IMR-90 (cell line): ENCODE measurements around the gene CD96. TPM values are rescaled to one million over a fixed set of nuclear protein-coding genes. Genes with fewer than 3 reads are reported as not detected.

Source experiments
- ATAC-seq: fragments of 200-7000 bp; cut with Tn5 transposase; 2 replicates; pipeline ENCODE4 v1.9.1; 2020; ENCODE audit warnings: low read depth, mild to moderate bottlenecking, moderate library complexity
- BruUV-seq: library from RNA; stranded (reverse); fragments of 400-500 nt; replicated peaks from 2 replicates; lab custom pipeline; 2021; lab: Mats Ljungman, UMichigan
- CTCF ChIA-PET: fragments of 300-600 bp; formaldehyde crosslinking; extraction: SDS; loops from one replicate; lab custom pipeline; 2021; ENCODE audit warnings: antibody characterized with exemption; lab: Yijun Ruan, JAX
- POLR2A ChIA-PET: fragments of 300-600 bp; sonication (Branson Sonifier 250); formaldehyde crosslinking; loops from one replicate; lab custom pipeline; 2022; ENCODE audit warnings: antibody characterized with exemption; ENCODE audit not compliant: unreplicated experiment; lab: Charles Lee
- DNase-seq: peaks from one replicate; pipeline ENCODE4 v3.0.0; 2013
- H2AFZ ChIP-seq: replicated peaks from 2 replicates; pipeline ENCODE3; 2013; ENCODE audit warnings: low read length, mild to moderate bottlenecking; ENCODE audit not compliant: poor library complexity
- H2AK5ac ChIP-seq: 2 replicates; pipeline ENCODE4 v1.6.1; 2013; ENCODE audit warnings: low read depth, low read length, inconsistent platforms
- H2AK9ac ChIP-seq: replicated peaks from 2 replicates; pipeline ENCODE3; 2013; ENCODE audit warnings: mild to moderate bottlenecking, low read depth, low read length, moderate library complexity; ENCODE audit not compliant: poor library complexity
- H2BK120ac ChIP-seq: 2 replicates; pipeline ENCODE4 v1.6.1; 2013; ENCODE audit warnings: low read depth, low read length, inconsistent platforms
- H2BK15ac ChIP-seq: 3 replicates; pipeline ENCODE4 v1.6.1; 2013; ENCODE audit warnings: low read depth, low read length, inconsistent platforms
- H2BK20ac ChIP-seq: 2 replicates; pipeline ENCODE4 v1.6.1; 2013; ENCODE audit warnings: low read depth, mild to moderate bottlenecking, inconsistent platforms, low read length, moderate library complexity
- H2BK5ac ChIP-seq: 2 replicates; pipeline ENCODE4 v1.6.1; 2013; ENCODE audit warnings: mild to moderate bottlenecking, low read depth, low read length, inconsistent platforms; ENCODE audit not compliant: poor library complexity, severe bottlenecking
- H3K14ac ChIP-seq: replicated peaks from 2 replicates; pipeline ENCODE4 v1.6.1; 2013; ENCODE audit warnings: low read depth, low read length, inconsistent platforms
- H3K18ac ChIP-seq: 2 replicates; pipeline ENCODE4 v1.6.1; 2013; ENCODE audit warnings: low read depth, low read length, control low read depth
- H3K23ac ChIP-seq: 2 replicates; pipeline ENCODE4 v1.6.1; 2013; ENCODE audit warnings: low read depth, low read length, inconsistent platforms
- H3K27ac ChIP-seq: 2 replicates; pipeline ENCODE4 v1.5.1; 2013; ENCODE audit warnings: mild to moderate bottlenecking, control low read depth, low read length; ENCODE audit not compliant: insufficient read depth
- H3K27me3 ChIP-seq: 2 replicates; pipeline ENCODE4 v1.6.1; 2013; ENCODE audit warnings: low read length; ENCODE audit not compliant: control insufficient read depth, insufficient read depth
- H3K36me3 ChIP-seq: 2 replicates; pipeline ENCODE4 v1.6.1; 2013; ENCODE audit warnings: low read length, mixed read lengths; ENCODE audit not compliant: control insufficient read depth, insufficient read depth
- H3K4ac ChIP-seq: 2 replicates; pipeline ENCODE4 v1.6.1; 2013; ENCODE audit warnings: low read depth, low read length, inconsistent platforms
- H3K4me1 ChIP-seq: 2 replicates; pipeline ENCODE4 v1.6.1; 2013; ENCODE audit warnings: low read length, mixed read lengths; ENCODE audit not compliant: control insufficient read depth, insufficient read depth
- H3K4me2 ChIP-seq: 2 replicates; pipeline ENCODE4 v1.6.1; 2013; ENCODE audit warnings: low read depth, mild to moderate bottlenecking, control low read depth, low read length, moderate library complexity
- H3K4me3 ChIP-seq: 2 replicates; pipeline ENCODE4 v1.5.1; 2013; ENCODE audit warnings: low read depth, mild to moderate bottlenecking, control low read depth, low read length, moderate library complexity; ENCODE audit not compliant: insufficient read depth
- H3K56ac ChIP-seq: 2 replicates; pipeline ENCODE4 v1.6.1; 2013; ENCODE audit warnings: low read length, inconsistent platforms; ENCODE audit not compliant: insufficient read depth; ENCODE audit errors: extremely low read depth
- H3K79me1 ChIP-seq, 2 experiments: 2 replicates each; pipeline ENCODE4 v1.6.1; 2013; ENCODE audit warnings: low read length in 2 of 2, inconsistent platforms in 1 of 2, low read depth in 1 of 2
- H3K9ac ChIP-seq: 2 replicates; pipeline ENCODE4 v1.6.1; 2013; ENCODE audit warnings: low read depth, low read length, control low read depth
- H3K9me1 ChIP-seq: 2 replicates; pipeline ENCODE4 v1.6.1; 2013; ENCODE audit warnings: low read length, inconsistent platforms; ENCODE audit not compliant: insufficient read depth
- H3K9me3 ChIP-seq: 2 replicates; pipeline ENCODE4 v1.6.1; 2013; ENCODE audit warnings: low read length; ENCODE audit not compliant: control insufficient read depth, insufficient read depth
- H4K20me1 ChIP-seq: 2 replicates; pipeline ENCODE4 v1.6.1; 2013; ENCODE audit warnings: low read length, inconsistent platforms; ENCODE audit not compliant: insufficient read depth
- H4K5ac ChIP-seq: 2 replicates; pipeline ENCODE4 v1.6.1; 2013; ENCODE audit warnings: mild to moderate bottlenecking, low read depth, low read length, control low read depth
- H4K8ac ChIP-seq, 2 experiments: 2 replicates each; pipeline ENCODE4 v1.6.1; 2013; ENCODE audit warnings: low read depth in 2 of 2, low read length in 2 of 2, control low read depth in 1 of 2, inconsistent platforms in 1 of 2
- H4K91ac ChIP-seq: 2 replicates; pipeline ENCODE4 v1.6.1; 2013; ENCODE audit warnings: low read depth, low read length, inconsistent platforms; ENCODE audit not compliant: insufficient read depth
- BHLHE40 ChIP-seq: fragments of 150-350 bp; IDR thresholded peaks from 2 replicates; pipeline ENCODE4 v1.6.1; 2016; ENCODE audit warnings: mild to moderate bottlenecking, low read depth, low read length
- CEBPB ChIP-seq: IDR thresholded peaks from 2 replicates; pipeline ENCODE4 v1.6.1; 2012; ENCODE audit warnings: low read depth, low read length, improper control_type of control experiment
- CHD1 ChIP-seq: IDR thresholded peaks from 2 replicates; pipeline ENCODE4 v1.6.1; 2012; ENCODE audit warnings: low read depth, low read length, improper control_type of control experiment
- FOS ChIP-seq: fragments of 150-350 bp; IDR thresholded peaks from 2 replicates; pipeline ENCODE4 v1.6.1; 2016; ENCODE audit warnings: low read depth, low read length
- MAFK ChIP-seq: IDR thresholded peaks from 2 replicates; pipeline ENCODE4 v1.6.1; 2012; ENCODE audit warnings: low read depth, low read length, improper control_type of control experiment
- MAZ ChIP-seq: IDR thresholded peaks from 2 replicates; pipeline ENCODE4 v1.6.1; 2012; ENCODE audit warnings: low read depth, mild to moderate bottlenecking, low read length, improper control_type of control experiment, moderate library complexity, borderline replicate concordance
- MXI1 ChIP-seq: IDR thresholded peaks from 2 replicates; pipeline ENCODE4 v1.6.1; 2012; ENCODE audit warnings: low read depth, mild to moderate bottlenecking, low read length, moderate library complexity, borderline replicate concordance
- NFE2L2 ChIP-seq: fragments of 150-350 bp; IDR thresholded peaks from 2 replicates; pipeline ENCODE4 v1.6.1; 2016; ENCODE audit warnings: low read depth, mild to moderate bottlenecking, low read length
- POLR2A ChIP-seq: IDR thresholded peaks from 2 replicates; pipeline ENCODE4 v1.6.1; 2012; ENCODE audit warnings: mild to moderate bottlenecking, low read depth, low read length
- RAD21 ChIP-seq: IDR thresholded peaks from 2 replicates; pipeline ENCODE4 v1.6.1; 2012; ENCODE audit warnings: low read length, improper control_type of control experiment
- RCOR1 ChIP-seq: IDR thresholded peaks from 2 replicates; pipeline ENCODE4 v1.6.1; 2012; ENCODE audit warnings: mild to moderate bottlenecking, low read length, improper control_type of control experiment; ENCODE audit not compliant: insufficient replicate concordance
- RFX5 ChIP-seq: IDR thresholded peaks from 2 replicates; pipeline ENCODE4 v1.8.0; 2012; ENCODE audit warnings: low read depth, mild to moderate bottlenecking, low read length, moderate library complexity
- SMC3 ChIP-seq: fragments of 150-350 bp; IDR thresholded peaks from 2 replicates; pipeline ENCODE4 v1.6.1; 2016; ENCODE audit warnings: low read depth, mild to moderate bottlenecking, antibody characterized with exemption, low read length, moderate library complexity
- WGBS, 2 experiments: methylation state at CpG; one replicate each; pipeline versions ENCODE4 v1.1.5 to v1.1.7; 2013; ENCODE audit warnings: missing lambda C conversion rate in 2 of 2; ENCODE audit not compliant: insufficient read length in 1 of 2; ENCODE audit errors: extremely low coverage in 2 of 2; 5-methylcytosine and 5-hydroxymethylcytosine counted together
- dilution Hi-C: fragments of 300-500 bp; cut with HindIII; formaldehyde crosslinking; loops from one replicate; pipeline ENCODE4 v1.14.3; 2018; ENCODE audit warnings: low sequenced_read_pairs; ENCODE audit not compliant: unreplicated experiment
- in situ Hi-C: fragments of 300-500 bp; cut with MboI; formaldehyde crosslinking; loops from 3 replicates; pipeline ENCODE4 v1.14.3; 2019; ENCODE audit warnings: low sequenced_read_pairs, inconsistent platforms, mixed read lengths
- intact Hi-C: fragments of 100-400 bp; cut with micrococcal nuclease; formaldehyde crosslinking; loops from 2 replicates; pipeline ENCODE4 v1.10.0; 2022
- polyA plus RNA-seq, 3 experiments: library from polyadenylated mRNA; depleted of rRNA; stranded (reverse); fragments of >200 nt; gene quantifications; 2 replicates each; pipeline ENCODE4 v1.2.3, GENCODE V29; 2012; ENCODE audit warnings: low replicate concordance in 1 of 3
- total RNA-seq: library from RNA; depleted of rRNA; stranded (reverse); fragments of >200 nt; gene quantifications from 2 replicates; pipeline ENCODE4 v1.2.3, GENCODE V29; 2012
- TF ChIP-seq, protein P1 (sequence below): fragments of 150-350 bp; IDR thresholded peaks from 2 replicates; pipeline ENCODE4 v1.6.1; 2017; ENCODE audit warnings: mild to moderate bottlenecking, antibody characterized with exemption, low read length, low read depth
- TF ChIP-seq, protein P2 (sequence below): conservative IDR thresholded peaks from 2 replicates; pipeline ENCODE4 v1.5.1; 2012; ENCODE audit warnings: mild to moderate bottlenecking, low read depth, low read length, improper control_type of control experiment
- TF ChIP-seq, protein P3 (sequence below): fragments of 150-350 bp; IDR thresholded peaks from 2 replicates; pipeline ENCODE4 v1.6.1; 2016; ENCODE audit warnings: low read depth, mild to moderate bottlenecking, low read length, moderate library complexity, borderline replicate concordance

Gene CD96
- total and polyA plus RNA-seq, 2 of the 4 experiments (the other 2 are of a cell fraction) = 0.05 to 0.18 TPM

DNA sequence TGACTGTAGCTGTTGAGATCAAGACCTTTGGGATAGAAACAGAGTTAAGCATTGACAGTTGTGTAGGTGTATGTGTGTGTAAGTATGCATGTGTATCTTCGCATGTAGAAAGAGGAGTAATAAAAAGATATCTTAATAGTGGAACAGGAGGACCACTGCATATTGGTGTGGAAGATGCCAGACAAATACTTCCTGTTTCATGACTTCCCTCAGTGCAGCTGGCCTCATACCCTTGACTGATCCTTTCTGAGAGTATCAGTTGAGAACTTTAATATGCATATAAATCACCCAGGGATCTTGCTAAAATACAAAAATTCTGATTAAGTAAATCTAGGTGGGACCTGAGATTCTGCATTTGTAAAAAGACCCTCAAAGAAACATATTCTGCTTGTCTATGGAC, 61.7 kb downstream of the CD96 start:
- peaks cover 4% of the 10 kb centered on the region for H3K4me1 ChIP-seq
- no peak overlapping the region for H3K9ac ChIP-seq
- H3K4me3 ChIP-seq = no peak overlapping the region
- H3K9me1 ChIP-seq = no peaks in the 10 kb centered on the region; the same call in 1 of the 2 replicates
- no peaks in the 10 kb centered on the region for H3K27me3 ChIP-seq
- no peak for TF ChIP-seq MAZ
- TF ChIP-seq CEBPB = no peak
- TF ChIP-seq, protein P1, sequence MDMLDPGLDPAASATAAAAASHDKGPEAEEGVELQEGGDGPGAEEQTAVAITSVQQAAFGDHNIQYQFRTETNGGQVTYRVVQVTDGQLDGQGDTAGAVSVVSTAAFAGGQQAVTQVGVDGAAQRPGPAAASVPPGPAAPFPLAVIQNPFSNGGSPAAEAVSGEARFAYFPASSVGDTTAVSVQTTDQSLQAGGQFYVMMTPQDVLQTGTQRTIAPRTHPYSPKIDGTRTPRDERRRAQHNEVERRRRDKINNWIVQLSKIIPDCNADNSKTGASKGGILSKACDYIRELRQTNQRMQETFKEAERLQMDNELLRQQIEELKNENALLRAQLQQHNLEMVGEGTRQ = no peak
- TF ChIP-seq SMC3 = no peak
- no peak for TF ChIP-seq FOS
- TF ChIP-seq NFE2L2 = no peak
- TF ChIP-seq, protein P2, sequence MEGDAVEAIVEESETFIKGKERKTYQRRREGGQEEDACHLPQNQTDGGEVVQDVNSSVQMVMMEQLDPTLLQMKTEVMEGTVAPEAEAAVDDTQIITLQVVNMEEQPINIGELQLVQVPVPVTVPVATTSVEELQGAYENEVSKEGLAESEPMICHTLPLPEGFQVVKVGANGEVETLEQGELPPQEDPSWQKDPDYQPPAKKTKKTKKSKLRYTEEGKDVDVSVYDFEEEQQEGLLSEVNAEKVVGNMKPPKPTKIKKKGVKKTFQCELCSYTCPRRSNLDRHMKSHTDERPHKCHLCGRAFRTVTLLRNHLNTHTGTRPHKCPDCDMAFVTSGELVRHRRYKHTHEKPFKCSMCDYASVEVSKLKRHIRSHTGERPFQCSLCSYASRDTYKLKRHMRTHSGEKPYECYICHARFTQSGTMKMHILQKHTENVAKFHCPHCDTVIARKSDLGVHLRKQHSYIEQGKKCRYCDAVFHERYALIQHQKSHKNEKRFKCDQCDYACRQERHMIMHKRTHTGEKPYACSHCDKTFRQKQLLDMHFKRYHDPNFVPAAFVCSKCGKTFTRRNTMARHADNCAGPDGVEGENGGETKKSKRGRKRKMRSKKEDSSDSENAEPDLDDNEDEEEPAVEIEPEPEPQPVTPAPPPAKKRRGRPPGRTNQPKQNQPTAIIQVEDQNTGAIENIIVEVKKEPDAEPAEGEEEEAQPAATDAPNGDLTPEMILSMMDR = no peak
- TF ChIP-seq MAFK = no peak
- no peak for TF ChIP-seq RFX5
- no peak for TF ChIP-seq MXI1
- TF ChIP-seq, protein P3, sequence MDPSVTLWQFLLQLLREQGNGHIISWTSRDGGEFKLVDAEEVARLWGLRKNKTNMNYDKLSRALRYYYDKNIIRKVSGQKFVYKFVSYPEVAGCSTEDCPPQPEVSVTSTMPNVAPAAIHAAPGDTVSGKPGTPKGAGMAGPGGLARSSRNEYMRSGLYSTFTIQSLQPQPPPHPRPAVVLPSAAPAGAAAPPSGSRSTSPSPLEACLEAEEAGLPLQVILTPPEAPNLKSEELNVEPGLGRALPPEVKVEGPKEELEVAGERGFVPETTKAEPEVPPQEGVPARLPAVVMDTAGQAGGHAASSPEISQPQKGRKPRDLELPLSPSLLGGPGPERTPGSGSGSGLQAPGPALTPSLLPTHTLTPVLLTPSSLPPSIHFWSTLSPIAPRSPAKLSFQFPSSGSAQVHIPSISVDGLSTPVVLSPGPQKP = no peak
- no peak for TF ChIP-seq CHD1
- no peak for TF ChIP-seq RAD21
- TF ChIP-seq BHLHE40 = no peak
- TF ChIP-seq POLR2A = no peak
- no peak for TF ChIP-seq RCOR1
- H2BK15ac ChIP-seq = no peak overlapping the region
- H3K4me2 ChIP-seq = no peak overlapping the region
- H3K9me3 ChIP-seq = no peaks in the 10 kb centered on the region
- intact Hi-C loops (no loop called here), dilution Hi-C loops (no loop called here), in situ Hi-C loops (no loop called here)
- H2BK120ac ChIP-seq = peak overlapping the region; percentile 27; the same call in 1 of the 2 replicates
- H4K5ac ChIP-seq = no peak overlapping the region
- no peak overlapping the region for H2AK9ac ChIP-seq
- H3K4ac ChIP-seq = no peak overlapping the region
- ATAC-seq (no peak), DNase-seq (no peak)
- no peak overlapping the region for H3K23ac ChIP-seq
- CTCF ChIA-PET = interaction anchor here (1.7 kb wide), 1 partner anchor 26 kb away, joined by 5 read pairs; no protein-coding TSS in a partner anchor
- 0 out of 2 replicates have a peak overlapping the region, but pooled peaks have one; percentile 49 for H2BK20ac ChIP-seq
- no TSS peak for BruUV-seq
- POLR2A ChIA-PET = no interaction called here
- H3K56ac ChIP-seq = no peak overlapping the region
- WGBS, 2 experiments = no CpG with 5 or more reads among the region's 1 CpG
- H3K79me1 ChIP-seq = no peaks in the 10 kb centered on the region
- peak overlapping the region; percentile 13; the same call in 1 of the 2 replicates for H4K91ac ChIP-seq
- H2BK5ac ChIP-seq = no peak overlapping the region
- H4K20me1 ChIP-seq = no peaks in the 10 kb centered on the region
- peak overlapping the region; percentile 10; the same call in 1 of the 2 replicates for H2AK5ac ChIP-seq
- H3K14ac ChIP-seq = no peak overlapping the region
- H2AFZ ChIP-seq = no peak overlapping the region
- H3K36me3 ChIP-seq = no peaks in the 10 kb centered on the region
- H4K8ac ChIP-seq = no peak overlapping the region
- no peak overlapping the region for H3K27ac ChIP-seq
- no peak overlapping the region for H3K18ac ChIP-seq
